ENCODE data around the gene MAML3. TPM values are rescaled to one million over a fixed set of nuclear protein-coding genes. Genes with fewer than 3 reads are reported as not detected.

MAML3 gene
- total and polyA plus RNA-seq, 2 experiments from 2014 or later, result 1.7 to 6.5 TPM

GRCh38 chr4:139721789-139722188 lies 432.2 kb downstream of the MAML3 start:
- no peaks in the 10 kb centered on the region for H3K79me2 ChIP-seq (replicated peaks; ENCODE audit: insufficient read depth)
- no peak overlapping the region for H2AFZ ChIP-seq
- H3K9me2 ChIP-seq (ENCODE audit: insufficient read depth), result no peaks in the 10 kb centered on the region
- Mint-ChIP-seq H3K27me3 (ENCODE audit: insufficient read depth, low read depth, poor library complexity) (peaks cover 16% of the 10 kb centered on the region), H3K9me3 (no peaks in the 10 kb centered on the region), H3K27ac (no peak overlapping the region), H3K36me3 (ENCODE audit: low read depth) (no peaks in the 10 kb centered on the region; the same call in 2 of the 3 replicates), H3K4me3 (no peak overlapping the region), H3K4me1 (peaks cover 4% of the 10 kb centered on the region)
- H3K4me3 ChIP-seq, result no peak overlapping the region
- no peaks in the 10 kb centered on the region for H3F3A ChIP-seq (replicated peaks; ENCODE audit: low read depth)
- DNase-seq (ENCODE audit: low spot score), result no peak
- peaks cover 12% of the 10 kb centered on the region for H3K27me3 ChIP-seq (ENCODE audit: insufficient read depth)
- no peak for ATAC-seq
- no peak overlapping the region for H3K27ac ChIP-seq (ENCODE audit: low read depth)
- H3K4me2 ChIP-seq, result no peak overlapping the region
- no peaks in the 10 kb centered on the region for H4K20me1 ChIP-seq (replicated peaks; ENCODE audit: insufficient read depth)
- no peaks in the 10 kb centered on the region for H3K36me3 ChIP-seq (ENCODE audit: insufficient read depth)
- TF ChIP-seq POLR2AphosphoS5 (IDR thresholded peaks at IDR 0.05; ENCODE audit: low read depth), result no peak
- TF ChIP-seq STAT1 (IDR thresholded peaks at IDR 0.05; ENCODE audit: unreplicated experiment), result no peak
- no peak for TF ChIP-seq ZNF331 (CRISPR knock-in tag; IDR thresholded peaks at IDR 0.05; ENCODE audit: low read depth)
- no peak for TF ChIP-seq ETS1 (IDR thresholded peaks at IDR 0.05)
- TF ChIP-seq EZH2phosphoT487 (IDR thresholded peaks at IDR 0.05; ENCODE audit: unreplicated experiment), result no peak
- TF ChIP-seq NANOG (IDR thresholded peaks at IDR 0.05; ENCODE audit: borderline replicate concordance), result no peak
- no peak for TF ChIP-seq EZH2 (IDR thresholded peaks at IDR 0.05; ENCODE audit: low read depth, unreplicated experiment)
- TF ChIP-seq ZNF462 (CRISPR knock-in tag; IDR thresholded peaks at IDR 0.05), result no peak
- TF ChIP-seq CREB1 (CRISPR knock-in tag; IDR thresholded peaks at IDR 0.05; ENCODE audit: low read depth), result no peak
- TF ChIP-seq ZNF114 (CRISPR knock-in tag; IDR thresholded peaks at IDR 0.05), result no peak
- no peak for TF ChIP-seq JUNB (IDR thresholded peaks at IDR 0.05; ENCODE audit: unreplicated experiment)
- TF ChIP-seq REST (IDR thresholded peaks at IDR 0.05; ENCODE audit: unreplicated experiment), result no peak
- no peak for TF ChIP-seq CTCF (conservative IDR thresholded peaks at IDR 0.05; ENCODE audit: low read depth in 2 of 2)
- H3K4me1 ChIP-seq (ENCODE audit: insufficient read depth), result no peaks in the 10 kb centered on the region
